HG02981 (cell line): ENCODE results near the gene NTN4.
"Not testable (repeated sequence)": the region's sequence is repeated elsewhere in the genome, so short reads cannot be mapped to it uniquely, and the experiment has no call there.

Experiments used
- ATAC-seq: cut with Tn5 transposase; IDR thresholded peaks from one replicate; pipeline ENCODE4 v1.9.1; 2021; ENCODE audit warnings: mild to moderate bottlenecking, moderate library complexity; ENCODE audit not compliant: unreplicated experiment

NTN4 gene

GRCh38 chr12:95672166-95672565 lies 118.4 kb downstream of the NTN4 start:
- ATAC-seq: no peak

GRCh38 chr12:95671265-95671664 lies 119.3 kb downstream of the NTN4 start:
- no peak for ATAC-seq

GRCh38 chr12:95663525-95663924 lies 127.0 kb downstream of the NTN4 start:
- ATAC-seq: no peak

GRCh38 chr12:95661360-95661759 lies 129.2 kb downstream of the NTN4 start:
- no peak for ATAC-seq

- no peak for ATAC-seq
These were observed 132.2 kb downstream of the NTN4 start for GRCh38 chr12:95658386-95658785.

GRCh38 chr12:95654665-95655064 lies 135.9 kb downstream of the NTN4 start:
- ATAC-seq: not testable (repeated sequence)

GRCh38 chr12:95653771-95654546 lies 136.6 kb downstream of the NTN4 start:
- no peak for ATAC-seq

- no peak for ATAC-seq
These were observed 138.9 kb downstream of the NTN4 start for GRCh38 chr12:95651681-95652080.

- ATAC-seq: no peak
These were observed 141.4 kb downstream of the NTN4 start for GRCh38 chr12:95648990-95649791.

- no peak for ATAC-seq
These were observed 143.8 kb downstream of the NTN4 start for GRCh38 chr12:95646781-95647190.

- no peak for ATAC-seq
These were observed 147.3 kb downstream of the NTN4 start for GRCh38 chr12:95643256-95643655.

GRCh38 chr12:95642583-95642982 lies 148.0 kb downstream of the NTN4 start:
- ATAC-seq: no peak

GRCh38 chr12:95641299-95641952 lies 149.1 kb downstream of the NTN4 start:
- no peak for ATAC-seq

- no peak for ATAC-seq
These were observed 150.0 kb downstream of the NTN4 start for GRCh38 chr12:95640516-95640915.

GRCh38 chr12:95637471-95638155 lies 153.0 kb downstream of the NTN4 start:
- ATAC-seq: no peak

GRCh38 chr12:95637010-95637409 lies 153.6 kb downstream of the NTN4 start:
- ATAC-seq: no peak

GRCh38 chr12:95634622-95635621 lies 155.6 kb downstream of the NTN4 start:
- ATAC-seq: peak; percentile 91

- no peak for ATAC-seq
These were observed 156.7 kb downstream of the NTN4 start for GRCh38 chr12:95633732-95634465.

- ATAC-seq: no peak
These were observed 157.4 kb downstream of the NTN4 start for GRCh38 chr12:95633049-95633731.
